ENCODE data around the gene C2CD2. TPM values are rescaled to one million over a fixed set of nuclear protein-coding genes. Genes with fewer than 3 reads are reported as not detected.

C2CD2 gene
- total RNA-seq, 1 donor from 2014 or later = 15.3 TPM

- H3K27me3 ChIP-seq = no peaks in the 10 kb centered on the region
Measured at GRCh38 chr21:41835711-41836154, 118.1 kb downstream of the C2CD2 start.

More at GRCh38 chr21:41835711-41836154, 118.1 kb downstream of the C2CD2 start:
- DNase-seq (ENCODE audit: low spot score) = no peak
- H3K4me3 Mint-ChIP-seq = no peak overlapping the region
- no peak for TF ChIP-seq EZH2 (IDR thresholded peaks at IDR 0.05)
- TF ChIP-seq CTCF (IDR thresholded peaks at IDR 0.05) = no peak
- no peak for TF ChIP-seq EZH2phosphoT487 (IDR thresholded peaks at IDR 0.05)
- Histone ChIP-seq H3K4me1 (peaks cover 7% of the 10 kb centered on the region), H3K27ac (no peak overlapping the region), H3K4me2 (no peak overlapping the region), H3K4me3 (no peak overlapping the region), H3F3A (ENCODE audit: low read depth) (no peaks in the 10 kb centered on the region), H3K79me2 (ENCODE audit: low read depth) (no peaks in the 10 kb centered on the region), H2AFZ (replicated peaks) (no peak overlapping the region), H3K9me3 (ENCODE audit: low read depth) (peaks cover 4% of the 10 kb centered on the region), H3K36me3 (no peaks in the 10 kb centered on the region), H4K20me1 (ENCODE audit: low read depth) (no peaks in the 10 kb centered on the region), H3K9ac (no peak overlapping the region)
- peaks cover 29% of the 10 kb centered on the region for H3K36me3 Mint-ChIP-seq
- H3K9me3 Mint-ChIP-seq = peaks cover 6% of the 10 kb centered on the region
- H3K4me1 Mint-ChIP-seq = peaks cover 5% of the 10 kb centered on the region
- peaks cover 2% of the 10 kb centered on the region for H3K27me3 Mint-ChIP-seq (ENCODE audit: insufficient read depth, low read depth)
- peak overlapping the region; percentile 69 for H3K27ac Mint-ChIP-seq

Small RNAs within 50 kb of the gene (small RNA-seq; reads per million reads assigned to genes)
- gene RF00334 = not detected

Other genes with a start within 250 kb of the C2CD2 start
- 1.3 and 2.3 TPM in 2 replicates for gene RIPK4, start 187.0 kb downstream of the C2CD2 start, total RNA-seq (ENCODE audit: low replicate concordance)
- 9.0 and 10.4 TPM in 2 replicates for gene PRDM15, start 74.7 kb downstream of the C2CD2 start, total RNA-seq (ENCODE audit: low replicate concordance)
- 24.2 and 25.3 TPM in 2 replicates for gene ZBTB21, start 56.3 kb upstream of the C2CD2 start, total RNA-seq (ENCODE audit: low replicate concordance)
- 0.09 TPM in 1 of 2 replicates, not detected in the other for gene UMODL1, start 117.3 kb upstream of the C2CD2 start, total RNA-seq (ENCODE audit: low replicate concordance)

Measured in neural progenitor cell (in vitro differentiated cells).